GM12878 (cell line): ENCODE results near the gene FAM3B. TPM values are rescaled to one million over a fixed set of nuclear protein-coding genes. Genes with fewer than 3 reads are reported as not detected.

Experiments
- ATAC-seq: fragments of 200-7000 bp; cut with Tn5 transposase; 3 replicates; pipeline ENCODE4 v1.9.1; 2020; ENCODE audit warnings: mild to moderate bottlenecking, moderate library complexity
- BruUV-seq: library from RNA; stranded (reverse); fragments of 400-500 nt; replicated peaks from 2 replicates; lab custom pipeline; 2021; lab: Mats Ljungman, UMichigan
- CTCF ChIA-PET: fragments of 300-600 bp; sonication (Branson Sonifier 250); formaldehyde crosslinking; extraction: SDS; loops from one replicate; lab custom pipeline; 2021; ENCODE audit warnings: inconsistent platforms; lab: Yijun Ruan, JAX
- POLR2A ChIA-PET: fragments of 350-600 bp; formaldehyde crosslinking; extraction: SDS; loops from one replicate; lab custom pipeline; 2021; ENCODE audit warnings: inconsistent platforms; lab: Charles Lee
- RAD21 ChIA-PET: fragments of 300-600 bp; sonication (Branson Sonifier 250); formaldehyde crosslinking; loops from one replicate; lab custom pipeline; 2023; ENCODE audit warnings: antibody characterized with exemption; ENCODE audit not compliant: unreplicated experiment; lab: Charles Lee
- SMC1A ChIA-PET: fragments of 300-600 bp; sonication (Branson Sonifier 250); formaldehyde crosslinking; loops from one replicate; lab custom pipeline; 2023; ENCODE audit not compliant: unreplicated experiment, uncharacterized antibody; lab: Charles Lee
- DNase-seq: peaks from one replicate; pipeline ENCODE4 v3.0.0-alpha.2; 2011; ENCODE audit warnings: low read depth, low spot score
- FAIRE-seq: peaks from 3 replicates; lab custom pipeline; 2011; peaks lifted over from hg19 to GRCh38; lab: Jason Lieb, UNC
- H2AFZ ChIP-seq: 2 replicates; pipeline ENCODE4 v1.6.0; 2011; ENCODE audit warnings: low read depth, low read length, control low read depth; ENCODE audit not compliant: control insufficient read depth
- H3K27ac ChIP-seq: 2 replicates; pipeline ENCODE4 v1.5.1; 2011; ENCODE audit warnings: control low read depth; ENCODE audit not compliant: control insufficient read depth, insufficient read depth
- H3K27me3 ChIP-seq, 2 experiments: replicated peaks in 1 of 2; 2 replicates each; pipeline versions ENCODE4 v1.6.0 to v1.6.1; 2011; ENCODE audit warnings: low read length in 1 of 2; ENCODE audit not compliant: control insufficient read depth in 2 of 2, insufficient read depth in 2 of 2
- H3K36me3 ChIP-seq, 2 experiments: 2 replicates each; pipeline ENCODE4 v1.5.1; 2011; ENCODE audit warnings: low read length in 1 of 2; ENCODE audit not compliant: control insufficient read depth in 2 of 2, insufficient read depth in 2 of 2
- H3K4me1 ChIP-seq: 2 replicates; pipeline ENCODE4 v1.6.1; 2011; ENCODE audit warnings: mild to moderate bottlenecking, low read length, moderate library complexity, mixed read lengths; ENCODE audit not compliant: control insufficient read depth, insufficient read depth
- H3K4me2 ChIP-seq: 2 replicates; pipeline ENCODE4 v1.6.0; 2011; ENCODE audit warnings: control low read depth; ENCODE audit not compliant: control insufficient read depth, insufficient read depth
- H3K4me3 ChIP-seq: fragments of 200-600 bp; sonication (generic); 2 replicates; pipeline ENCODE4 v1.5.1; 2016
- H3K79me2 ChIP-seq: 2 replicates; pipeline ENCODE4 v1.6.0; 2011; ENCODE audit warnings: low read length; ENCODE audit not compliant: control insufficient read depth, insufficient read depth
- H3K9ac ChIP-seq: 2 replicates; pipeline ENCODE4 v1.8.0; 2011; ENCODE audit warnings: low read length, control low read depth, mixed read lengths; ENCODE audit not compliant: control insufficient read depth, insufficient read depth
- H3K9me3 ChIP-seq: replicated peaks from 3 replicates; pipeline ENCODE4 v1.5.1; 2011; ENCODE audit warnings: mild to moderate bottlenecking, low read length; ENCODE audit not compliant: control insufficient read depth, insufficient read depth
- H4K20me1 ChIP-seq: 2 replicates; pipeline ENCODE4 v1.6.0; 2011; ENCODE audit not compliant: control insufficient read depth, insufficient read depth
- BRCA1 ChIP-seq: IDR thresholded peaks from 2 replicates; pipeline ENCODE4 v1.6.1; 2011; ENCODE audit warnings: low read depth, low read length, improper control_type of control experiment
- CBX5 ChIP-seq: sonication (generic); IDR thresholded peaks from 2 replicates; pipeline ENCODE4 v1.6.1; 2016; ENCODE audit warnings: low read depth, moderate library complexity, mild to moderate bottlenecking, inconsistent platforms
- CEBPB ChIP-seq, 2 experiments: fragments of 150-350 bp in 1 of 2; IDR thresholded peaks; 2 replicates each; pipeline ENCODE4 v1.6.1; 2012 to 2014; ENCODE audit warnings: low read depth in 2 of 2, low read length in 2 of 2, borderline replicate concordance in 1 of 2, inconsistent platforms in 1 of 2
- CHD1 ChIP-seq: IDR thresholded peaks from 2 replicates; pipeline ENCODE4 v1.6.1; 2012; ENCODE audit warnings: low read depth, low read length, improper control_type of control experiment
- CHD2 ChIP-seq: IDR thresholded peaks from 2 replicates; pipeline ENCODE4 v1.6.1; 2011; ENCODE audit warnings: low read depth, low read length, improper control_type of control experiment, borderline replicate concordance
- EP300 ChIP-seq, 2 experiments: fragments of 150-350 bp in 1 of 2; IDR thresholded peaks; 2 replicates each; pipeline ENCODE4 v1.6.1; 2011 to 2012; ENCODE audit warnings: low read depth in 2 of 2, low read length in 2 of 2, borderline replicate concordance in 1 of 2, improper control_type of control experiment in 1 of 2, inconsistent platforms in 1 of 2; ENCODE audit not compliant: control insufficient read depth in 1 of 2
- MTA3 ChIP-seq: IDR thresholded peaks from 2 replicates; pipeline ENCODE4 v1.6.1; 2012; ENCODE audit warnings: low read length, inconsistent platforms, borderline replicate concordance
- NFIC ChIP-seq: IDR thresholded peaks from 2 replicates; pipeline ENCODE4 v1.6.1; 2012; ENCODE audit warnings: low read depth, mild to moderate bottlenecking, inconsistent platforms, low read length, moderate library complexity
- NFYA ChIP-seq: IDR thresholded peaks from 2 replicates; pipeline ENCODE4 v1.6.1; 2011; ENCODE audit warnings: low read depth, mild to moderate bottlenecking, low read length, improper control_type of control experiment, borderline replicate concordance
- NFYB ChIP-seq: IDR thresholded peaks from 2 replicates; pipeline ENCODE4 v1.6.1; 2011; ENCODE audit warnings: low read depth, mild to moderate bottlenecking, low read length, improper control_type of control experiment, moderate library complexity; ENCODE audit not compliant: insufficient read depth
- NR2C1 ChIP-seq: fragments of 450-650 bp; IDR thresholded peaks from 2 replicates; pipeline ENCODE4 v1.6.1; 2017; ENCODE audit warnings: antibody characterized with exemption, mild to moderate bottlenecking, moderate library complexity
- POU2F2 ChIP-seq: IDR thresholded peaks from 3 replicates; pipeline ENCODE4 v1.6.1; 2011; ENCODE audit warnings: low read depth, mild to moderate bottlenecking, low read length, borderline replicate concordance
- RAD51 ChIP-seq: fragments of 450-650 bp; IDR thresholded peaks from 2 replicates; pipeline ENCODE4 v1.6.1; 2016; ENCODE audit warnings: moderate library complexity, mild to moderate bottlenecking, inconsistent platforms
- RELA ChIP-seq: fragments of 450-650 bp; IDR thresholded peaks from 2 replicates; pipeline ENCODE4 v1.8.0; 2014; ENCODE audit warnings: borderline replicate concordance; ENCODE audit not compliant: partially characterized antibody
- SPI1 ChIP-seq: IDR thresholded peaks from 2 replicates; pipeline ENCODE4 v1.6.1; 2011; ENCODE audit warnings: low read depth, mild to moderate bottlenecking, low read length, moderate library complexity, borderline replicate concordance; ENCODE audit not compliant: insufficient read depth
- SUPT20H ChIP-seq: IDR thresholded peaks from 2 replicates; pipeline ENCODE4 v1.6.1; 2011; ENCODE audit warnings: low read depth, mild to moderate bottlenecking, low read length, moderate library complexity, borderline replicate concordance; ENCODE audit not compliant: control insufficient read depth
- ZNF217 ChIP-seq: fragments of 450-650 bp; IDR thresholded peaks from 2 replicates; pipeline ENCODE4 v1.6.1; 2017; ENCODE audit warnings: antibody characterized with exemption, mild to moderate bottlenecking
- ZNF384 ChIP-seq: IDR thresholded peaks from 2 replicates; pipeline ENCODE4 v1.6.1; 2012; ENCODE audit warnings: low read depth, mild to moderate bottlenecking, low read length, improper control_type of control experiment, borderline replicate concordance
- ZNF622 ChIP-seq: fragments of 450-650 bp; IDR thresholded peaks from 2 replicates; pipeline ENCODE4 v1.6.1; 2017; ENCODE audit warnings: mild to moderate bottlenecking, inconsistent platforms
- ZSCAN29 ChIP-seq: fragments of 450-650 bp; IDR thresholded peaks from 2 replicates; pipeline ENCODE4 v1.6.1; 2017; ENCODE audit warnings: mild to moderate bottlenecking, moderate library complexity
- WGBS: methylation state at CpG from one replicate; pipeline ENCODE4 v1.1.6; 2016; ENCODE audit warnings: low lambda C conversion rate; ENCODE audit not compliant: insufficient replicate concordance, insufficient coverage; ENCODE audit errors: missing lambda C conversion rate; 5-methylcytosine and 5-hydroxymethylcytosine counted together
- in situ Hi-C: fragments of 300-500 bp; cut with MboI; formaldehyde crosslinking; loops from 9 replicates; pipeline ENCODE4 v1.14.3; 2018; ENCODE audit warnings: mixed read lengths
- intact Hi-C: fragments of 100-400 bp; cut with micrococcal nuclease; formaldehyde crosslinking; loops from one replicate; pipeline ENCODE4 v1.14.2; 2022; ENCODE audit not compliant: unreplicated experiment
- polyA plus RNA-seq, 11 experiments: library from polyadenylated mRNA; depleted of rRNA in 4 of 11; unstranded in 6 of 11; stranded (reverse) in 5 of 11; fragments of >200 nt; fragmentation: Nextera tagmentation in 4 of 11; fragmentation: Illumina TruSeq in 1 of 11; extraction: Ambion mirVana in 4 of 11; extraction: Trizol in 1 of 11; gene quantifications; 1 replicate in 1 of 11; 2 replicates in 10 of 11; pipeline versions ENCODE4 v1.2.1 to v1.2.3, GENCODE V29; 2011 to 2016; ENCODE audit warnings: inconsistent platforms in 2 of 11, missing spikeins in 2 of 11, low read depth in 1 of 11
- total RNA-seq, 4 experiments: library from RNA; depleted of rRNA in 3 of 4; stranded (reverse); fragments of >200 nt in 3 of 4; fragmentation: Illumina TruSeq in 1 of 4; extraction: Trizol in 1 of 4; gene quantifications; 2 replicates each; pipeline versions ENCODE4 v1.2.1 to v1.2.3, GENCODE V29; 2013 to 2021
- TF ChIP-seq, protein P1 (sequence below): fragments of 150-350 bp; IDR thresholded peaks from 2 replicates; pipeline ENCODE4 v1.6.1; 2014; ENCODE audit warnings: mild to moderate bottlenecking, low read depth, low read length
- TF ChIP-seq, protein P2 (sequence below), 3 experiments: IDR thresholded peaks in 2 of 3; conservative IDR thresholded peaks in 1 of 3; 2 replicates each; pipeline ENCODE4 v1.5.1; 2011; ENCODE audit warnings: low read depth in 3 of 3, low read length in 3 of 3, mild to moderate bottlenecking in 3 of 3, control low read depth in 2 of 3, moderate library complexity in 2 of 3, inconsistent platforms in 1 of 3, mixed read lengths in 1 of 3; ENCODE audit not compliant: control insufficient read depth in 2 of 3, insufficient read depth in 1 of 3; ENCODE audit errors: extremely low read depth in 1 of 3

Gene FAM3B
- total and polyA plus RNA-seq, 10 of the 15 experiments (the other 5 are each of a cell fraction or from before 2014, with no cell fraction given), result 0.12 TPM; not detected in 9

DNA sequence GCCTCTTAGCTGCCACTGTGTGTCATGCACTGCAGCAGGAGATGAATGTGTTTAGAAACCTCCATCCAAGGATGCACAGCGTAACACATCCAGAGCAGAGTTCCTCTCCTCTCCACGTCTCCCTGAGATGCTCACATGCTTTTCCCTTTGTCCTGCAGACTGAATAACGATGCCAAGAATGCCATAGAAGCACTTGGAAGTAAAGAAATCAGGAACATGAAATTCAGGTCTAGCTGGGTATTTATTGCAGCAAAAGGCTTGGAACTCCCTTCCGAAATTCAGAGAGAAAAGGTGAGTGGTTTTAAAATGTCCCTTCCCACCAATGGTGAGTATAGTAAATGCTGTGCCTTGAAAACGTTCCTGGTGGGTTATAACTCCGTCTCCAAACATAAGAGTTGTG, 31.8 kb downstream of the FAM3B start (continued):
- TF ChIP-seq ZNF384, result no peak
- TF ChIP-seq CBX5, result no peak
- no peak for TF ChIP-seq ZSCAN29
- TF ChIP-seq ZNF217, result no peak
- no peak for TF ChIP-seq RELA
- no peak for TF ChIP-seq NFYA
- TF ChIP-seq SPI1, result no peak
- TF ChIP-seq NR2C1, result no peak

DNA sequence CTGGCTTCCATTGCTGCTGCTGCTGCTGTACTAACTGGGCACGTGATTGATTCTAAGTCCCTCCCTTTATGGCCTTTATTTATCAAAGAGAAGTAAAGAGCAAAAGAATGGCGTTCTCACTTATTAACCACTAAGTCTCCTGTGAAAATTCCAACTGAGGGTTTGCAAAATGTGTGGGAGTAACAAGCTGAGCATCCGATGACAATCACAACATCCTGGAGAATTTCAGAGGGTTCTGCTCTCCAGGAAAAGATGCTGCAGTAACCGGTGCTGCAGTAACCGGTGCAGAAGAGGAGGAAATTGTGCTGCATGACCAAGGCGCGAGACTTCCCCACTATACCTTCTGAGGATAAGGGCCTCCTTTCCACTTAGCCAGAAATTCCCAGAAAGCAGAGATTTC, 32.5 kb downstream of the FAM3B start:
- ChIA-PET SMC1A (interaction anchor here (0.7 to 2.6 kb wide), 2 partner anchors 17 to 66 kb away, joined by 3 to 6 read pairs; no protein-coding TSS in a partner anchor), CTCF (no interaction called here), RAD21 (no interaction called here), POLR2A (no interaction called here)
- no peaks in the 10 kb centered on the region; a peak in 1 of 4 replicates for H3K27me3 ChIP-seq
- no TSS peak for BruUV-seq
- ATAC-seq (no peak), FAIRE-seq (no peak), DNase-seq (no peak)
- no peak overlapping the region for H3K4me2 ChIP-seq
- no peak overlapping the region for H3K9ac ChIP-seq
- H4K20me1 ChIP-seq, result no peaks in the 10 kb centered on the region
- H3K79me2 ChIP-seq, result no peaks in the 10 kb centered on the region
- H3K4me3 ChIP-seq, result no peak overlapping the region
- no peaks in the 10 kb centered on the region for H3K9me3 ChIP-seq
- H3K4me1 ChIP-seq, result no peaks in the 10 kb centered on the region
- no peak overlapping the region for H2AFZ ChIP-seq
- H3K36me3 ChIP-seq, result no peaks in the 10 kb centered on the region
- 70% methylated on average over 7 of the region's 7 CpGs for WGBS
- in situ Hi-C loops, result no loop called here
- H3K27ac ChIP-seq, result no peak overlapping the region
- intact Hi-C loops, result no loop called here
- TF ChIP-seq NFYA (no peak), NFIC (no peak), CHD2 (no peak), MTA3 (no peak), NFYB (no peak), SUPT20H (no peak), CHD1 (no peak), BRCA1 (no peak), CEBPB (IDR thresholded peaks at IDR 0.05; ENCODE audit: borderline replicate concordance in 1 of 2, low read depth in 2 of 2, low read length in 2 of 2) (no peak), POU2F2 (no peak), EP300 (IDR thresholded peaks at IDR 0.05; ENCODE audit: borderline replicate concordance in 1 of 2, control insufficient read depth in 1 of 2, low read depth in 2 of 2, low read length in 2 of 2) (no peak), ZNF622 (no peak), RAD51 (no peak)
- TF ChIP-seq, protein P1, sequence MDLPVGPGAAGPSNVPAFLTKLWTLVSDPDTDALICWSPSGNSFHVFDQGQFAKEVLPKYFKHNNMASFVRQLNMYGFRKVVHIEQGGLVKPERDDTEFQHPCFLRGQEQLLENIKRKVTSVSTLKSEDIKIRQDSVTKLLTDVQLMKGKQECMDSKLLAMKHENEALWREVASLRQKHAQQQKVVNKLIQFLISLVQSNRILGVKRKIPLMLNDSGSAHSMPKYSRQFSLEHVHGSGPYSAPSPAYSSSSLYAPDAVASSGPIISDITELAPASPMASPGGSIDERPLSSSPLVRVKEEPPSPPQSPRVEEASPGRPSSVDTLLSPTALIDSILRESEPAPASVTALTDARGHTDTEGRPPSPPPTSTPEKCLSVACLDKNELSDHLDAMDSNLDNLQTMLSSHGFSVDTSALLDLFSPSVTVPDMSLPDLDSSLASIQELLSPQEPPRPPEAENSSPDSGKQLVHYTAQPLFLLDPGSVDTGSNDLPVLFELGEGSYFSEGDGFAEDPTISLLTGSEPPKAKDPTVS, result no peak
- TF ChIP-seq, protein P2, sequence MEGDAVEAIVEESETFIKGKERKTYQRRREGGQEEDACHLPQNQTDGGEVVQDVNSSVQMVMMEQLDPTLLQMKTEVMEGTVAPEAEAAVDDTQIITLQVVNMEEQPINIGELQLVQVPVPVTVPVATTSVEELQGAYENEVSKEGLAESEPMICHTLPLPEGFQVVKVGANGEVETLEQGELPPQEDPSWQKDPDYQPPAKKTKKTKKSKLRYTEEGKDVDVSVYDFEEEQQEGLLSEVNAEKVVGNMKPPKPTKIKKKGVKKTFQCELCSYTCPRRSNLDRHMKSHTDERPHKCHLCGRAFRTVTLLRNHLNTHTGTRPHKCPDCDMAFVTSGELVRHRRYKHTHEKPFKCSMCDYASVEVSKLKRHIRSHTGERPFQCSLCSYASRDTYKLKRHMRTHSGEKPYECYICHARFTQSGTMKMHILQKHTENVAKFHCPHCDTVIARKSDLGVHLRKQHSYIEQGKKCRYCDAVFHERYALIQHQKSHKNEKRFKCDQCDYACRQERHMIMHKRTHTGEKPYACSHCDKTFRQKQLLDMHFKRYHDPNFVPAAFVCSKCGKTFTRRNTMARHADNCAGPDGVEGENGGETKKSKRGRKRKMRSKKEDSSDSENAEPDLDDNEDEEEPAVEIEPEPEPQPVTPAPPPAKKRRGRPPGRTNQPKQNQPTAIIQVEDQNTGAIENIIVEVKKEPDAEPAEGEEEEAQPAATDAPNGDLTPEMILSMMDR (IDR thresholded peaks at IDR 0.05 in 2 of 3, conservative IDR thresholded peaks at IDR 0.05 in 1 of 3; ENCODE audit: control insufficient read depth in 2 of 3, extremely low read depth in 1 of 3, insufficient read depth in 1 of 3, low read depth in 3 of 3, low read length in 3 of 3), result no peak
